ENCODE data around the gene CRABP2. TPM values are rescaled to one million over a fixed set of nuclear protein-coding genes. Genes with fewer than 3 reads are reported as not detected.

Gene CRABP2
- total RNA-seq, 2 experiments from 2014 or later: 3.2 to 4.2 TPM

DNA sequence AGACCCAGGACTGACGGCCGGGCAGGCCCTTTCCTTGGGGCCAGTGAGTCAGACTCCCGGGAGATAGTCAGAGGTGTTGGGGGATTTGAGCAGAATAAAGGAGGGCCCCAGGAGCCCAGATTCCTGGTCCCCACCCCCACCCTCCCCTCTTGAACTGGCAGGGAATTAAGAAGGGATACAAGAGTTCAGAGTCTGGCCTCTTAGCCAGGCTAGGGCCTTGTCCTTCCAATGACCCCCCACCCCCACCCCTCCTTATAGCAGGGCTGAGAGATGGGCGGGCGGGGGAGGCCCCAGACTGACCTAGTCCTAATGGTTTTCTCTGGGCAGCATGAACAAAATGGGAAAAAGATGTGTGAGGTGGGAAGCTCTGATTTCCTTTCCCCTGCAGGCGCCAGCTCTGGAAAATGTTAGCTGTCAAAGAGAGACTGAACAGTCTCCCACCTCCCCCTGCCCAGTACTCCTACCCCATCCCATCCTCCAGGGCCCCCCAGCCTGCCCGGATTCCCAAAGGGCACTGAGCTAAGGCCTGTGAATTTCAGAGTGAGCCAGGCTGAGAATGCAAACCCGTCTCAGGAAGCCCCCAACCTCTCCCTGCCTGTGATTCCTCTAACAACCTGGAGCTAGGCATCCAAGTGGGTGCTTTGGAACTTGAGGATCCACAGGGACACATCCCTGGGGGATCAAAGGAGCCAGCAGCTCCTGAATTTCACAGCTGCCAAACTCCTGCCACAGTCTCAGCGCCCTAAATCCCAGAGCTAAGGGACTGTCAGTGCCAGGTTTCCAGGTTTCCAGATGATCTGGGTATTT is 5.8 kb upstream of the CRABP2 start:
- Histone ChIP-seq H3K4me1 (ENCODE audit: insufficient read depth, low read length) (peaks cover 14% of the 10 kb centered on the region), H3K9me3 (ENCODE audit: control insufficient read depth in 1 of 2, insufficient read depth in 1 of 2, low read length in 2 of 2) (no peaks in the 10 kb centered on the region), H3K36me3 (ENCODE audit: insufficient read depth, low read length) (peaks cover 3% of the 10 kb centered on the region), H3K4me3 (ENCODE audit: low read length) (no peak overlapping the region), H3K27ac (ENCODE audit: low read depth in 1 of 2, low read length in 2 of 2) (no peak overlapping the region), H3K27me3 (ENCODE audit: control insufficient read depth in 1 of 2, insufficient read depth in 2 of 2, low read length in 2 of 2) (no peaks in the 10 kb centered on the region)
- TF ChIP-seq, protein P1, sequence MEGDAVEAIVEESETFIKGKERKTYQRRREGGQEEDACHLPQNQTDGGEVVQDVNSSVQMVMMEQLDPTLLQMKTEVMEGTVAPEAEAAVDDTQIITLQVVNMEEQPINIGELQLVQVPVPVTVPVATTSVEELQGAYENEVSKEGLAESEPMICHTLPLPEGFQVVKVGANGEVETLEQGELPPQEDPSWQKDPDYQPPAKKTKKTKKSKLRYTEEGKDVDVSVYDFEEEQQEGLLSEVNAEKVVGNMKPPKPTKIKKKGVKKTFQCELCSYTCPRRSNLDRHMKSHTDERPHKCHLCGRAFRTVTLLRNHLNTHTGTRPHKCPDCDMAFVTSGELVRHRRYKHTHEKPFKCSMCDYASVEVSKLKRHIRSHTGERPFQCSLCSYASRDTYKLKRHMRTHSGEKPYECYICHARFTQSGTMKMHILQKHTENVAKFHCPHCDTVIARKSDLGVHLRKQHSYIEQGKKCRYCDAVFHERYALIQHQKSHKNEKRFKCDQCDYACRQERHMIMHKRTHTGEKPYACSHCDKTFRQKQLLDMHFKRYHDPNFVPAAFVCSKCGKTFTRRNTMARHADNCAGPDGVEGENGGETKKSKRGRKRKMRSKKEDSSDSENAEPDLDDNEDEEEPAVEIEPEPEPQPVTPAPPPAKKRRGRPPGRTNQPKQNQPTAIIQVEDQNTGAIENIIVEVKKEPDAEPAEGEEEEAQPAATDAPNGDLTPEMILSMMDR (IDR thresholded peaks at IDR 0.05): no peak
- intact Hi-C loops (cut with DNase I, micrococcal nuclease): no loop called here
- CTCF ChIA-PET: interaction anchor here (2.8 to 3.0 kb wide), 2 partner anchors 15 to 21 kb away, joined by 7 to 11 read pairs; no protein-coding TSS in a partner anchor
- Mint-ChIP-seq H3K4me1 (ENCODE audit: low read depth) (peaks cover 11% of the 10 kb centered on the region), H3K4me3 (no peak overlapping the region), H3K27ac (no peak overlapping the region), H3K9me3 (no peaks in the 10 kb centered on the region), H3K27me3 (no peaks in the 10 kb centered on the region), H3K36me3 (ENCODE audit: low read depth) (peaks cover 14% of the 10 kb centered on the region)
- DNase-seq: peak in 1 of 14 experiments; percentile 6
- POLR2A ChIA-PET: no interaction called here
- no peak for ATAC-seq (ENCODE audit: poor library complexity)

DNA sequence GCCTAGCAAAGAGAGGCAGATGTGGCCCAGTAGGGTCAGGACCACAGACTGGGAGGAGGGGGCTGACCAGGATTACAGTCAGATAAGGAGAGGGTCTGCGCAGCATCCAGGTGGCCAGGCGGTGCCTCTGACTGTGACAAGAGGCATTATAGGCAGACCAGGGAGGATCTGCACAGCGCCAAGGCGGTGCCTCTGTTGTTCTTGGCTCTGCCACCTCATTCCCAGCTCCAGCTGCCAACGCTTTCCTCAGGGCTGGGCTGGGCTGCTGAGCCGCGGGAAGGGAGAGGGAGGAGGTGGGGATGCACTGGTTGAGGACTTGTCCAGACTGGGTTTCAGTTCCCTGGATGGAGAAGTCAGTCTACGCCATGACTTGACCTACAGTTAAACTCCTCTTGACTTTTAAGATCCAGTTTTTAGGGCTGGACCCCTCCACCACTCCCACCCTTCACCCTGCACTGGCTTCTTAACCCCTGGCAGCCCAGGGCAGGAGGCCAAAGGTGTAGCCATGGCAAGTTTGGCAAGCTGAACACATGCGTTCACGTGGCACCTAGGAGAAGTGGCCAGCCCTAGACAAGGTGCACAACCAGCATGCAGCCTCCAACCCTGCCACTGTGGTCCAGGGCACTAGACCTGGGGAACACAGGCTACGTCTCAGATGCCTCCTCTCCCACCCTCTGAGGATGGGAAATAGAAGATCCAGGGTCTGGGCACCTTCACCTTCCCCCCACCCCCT is 4.5 kb upstream of the CRABP2 start:
- intact Hi-C loops (cut with DNase I, micrococcal nuclease): no loop called here
- peaks cover 22% of the 10 kb centered on the region for H3K4me1 Mint-ChIP-seq (ENCODE audit: low read depth)

DNA sequence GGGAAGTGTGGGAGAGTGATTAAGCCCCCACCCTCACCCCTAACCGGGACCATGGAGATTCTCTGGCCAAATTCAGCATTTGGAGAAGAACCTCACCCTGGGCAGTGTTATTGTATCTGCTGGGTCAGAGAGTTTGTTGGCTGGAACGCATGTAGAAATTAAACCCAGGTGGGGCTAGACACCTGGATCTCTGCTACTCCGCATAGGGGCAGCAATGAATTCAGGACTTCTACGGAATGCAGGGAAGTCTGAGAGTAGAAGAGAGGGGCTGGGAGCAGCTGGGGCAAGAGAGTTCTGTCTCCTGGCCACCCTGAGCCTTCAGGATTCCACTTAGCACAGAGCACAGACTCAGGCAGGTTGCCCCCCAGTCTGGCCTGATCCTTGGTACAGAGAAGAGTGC is 3.6 kb upstream of the CRABP2 start:
- Mint-ChIP-seq H3K4me3 (no peak overlapping the region), H3K27ac (no peak overlapping the region), H3K36me3 (ENCODE audit: low read depth) (no peaks in the 10 kb centered on the region), H3K4me1 (ENCODE audit: low read depth) (peaks cover 29% of the 10 kb centered on the region), H3K9me3 (no peaks in the 10 kb centered on the region), H3K27me3 (peaks cover 13% of the 10 kb centered on the region)
- POLR2A ChIA-PET: interaction anchor here (0.8 kb wide), 1 partner anchor 31 kb away, joined by 3 read pairs; no protein-coding TSS in a partner anchor
- intact Hi-C loops (cut with DNase I, micrococcal nuclease): no loop called here
- Histone ChIP-seq H3K36me3 (ENCODE audit: insufficient read depth, low read length) (no peaks in the 10 kb centered on the region), H3K4me3 (ENCODE audit: low read length) (no peak overlapping the region), H3K9me3 (ENCODE audit: control insufficient read depth in 1 of 2, insufficient read depth in 1 of 2, low read length in 2 of 2) (no peaks in the 10 kb centered on the region), H3K4me1 (ENCODE audit: insufficient read depth, low read length) (peaks cover 35% of the 10 kb centered on the region), H3K27me3 (ENCODE audit: control insufficient read depth in 1 of 2, insufficient read depth in 2 of 2, low read length in 2 of 2) (peaks cover 9 to 12% of the 10 kb centered on the region in 2 experiments), H3K27ac (ENCODE audit: low read depth in 1 of 2, low read length in 2 of 2) (no peak overlapping the region)
- CTCF ChIA-PET: no interaction called here
- DNase-seq (no peak), ATAC-seq (ENCODE audit: poor library complexity) (no peak)
- TF ChIP-seq, protein P1 (IDR thresholded peaks at IDR 0.05): no peak

More for the DNA sequence above, 4.5 kb upstream of the CRABP2 start:
- no peaks in the 10 kb centered on the region for H3K9me3 ChIP-seq (ENCODE audit: control insufficient read depth in 1 of 2, insufficient read depth in 1 of 2, low read length in 2 of 2)
- DNase-seq: no peak
- Mint-ChIP-seq H3K9me3 (no peaks in the 10 kb centered on the region), H3K4me3 (no peak overlapping the region), H3K27ac (no peak overlapping the region), H3K27me3 (peaks cover 5% of the 10 kb centered on the region), H3K36me3 (ENCODE audit: low read depth) (peaks cover 1% of the 10 kb centered on the region)
- H3K4me3 ChIP-seq (ENCODE audit: low read length): no peak overlapping the region
- TF ChIP-seq, protein P1 (IDR thresholded peaks at IDR 0.05): no peak
- ATAC-seq (ENCODE audit: poor library complexity): no peak
- no peak overlapping the region for H3K27ac ChIP-seq (ENCODE audit: low read depth in 1 of 2, low read length in 2 of 2)
- peaks cover 0 to 3% of the 10 kb centered on the region in 2 experiments for H3K27me3 ChIP-seq (ENCODE audit: control insufficient read depth in 1 of 2, insufficient read depth in 2 of 2, low read length in 2 of 2)
- H3K4me1 ChIP-seq (ENCODE audit: insufficient read depth, low read length): peaks cover 27% of the 10 kb centered on the region
- POLR2A ChIA-PET: no interaction called here
- no peaks in the 10 kb centered on the region for H3K36me3 ChIP-seq (ENCODE audit: insufficient read depth, low read length)
- CTCF ChIA-PET: interaction anchor here (1.3 to 2.8 kb wide), 2 partner anchors 16 to 20 kb away, joined by 5 to 7 read pairs; no protein-coding TSS in a partner anchor
